Skin of body (tissue), 2 donors: Measurements from ENCODE around the gene DAAM2. TPM values are rescaled to one million over a fixed set of nuclear protein-coding genes. Genes with fewer than 3 reads are reported as not detected.

Experiments
- DNase-seq: peaks from one replicate; lab custom pipeline; 2025; lab: John Stamatoyannopoulos, UW
- total RNA-seq: library from RNA; depleted of rRNA; stranded (reverse); fragments of >200 nt; gene quantifications from one replicate; pipeline ENCODE4 v1.2.3, GENCODE V29; 2014

DAAM2 gene
- total RNA-seq, 1 donor from 2014 or later: 32.2 TPM

DNA sequence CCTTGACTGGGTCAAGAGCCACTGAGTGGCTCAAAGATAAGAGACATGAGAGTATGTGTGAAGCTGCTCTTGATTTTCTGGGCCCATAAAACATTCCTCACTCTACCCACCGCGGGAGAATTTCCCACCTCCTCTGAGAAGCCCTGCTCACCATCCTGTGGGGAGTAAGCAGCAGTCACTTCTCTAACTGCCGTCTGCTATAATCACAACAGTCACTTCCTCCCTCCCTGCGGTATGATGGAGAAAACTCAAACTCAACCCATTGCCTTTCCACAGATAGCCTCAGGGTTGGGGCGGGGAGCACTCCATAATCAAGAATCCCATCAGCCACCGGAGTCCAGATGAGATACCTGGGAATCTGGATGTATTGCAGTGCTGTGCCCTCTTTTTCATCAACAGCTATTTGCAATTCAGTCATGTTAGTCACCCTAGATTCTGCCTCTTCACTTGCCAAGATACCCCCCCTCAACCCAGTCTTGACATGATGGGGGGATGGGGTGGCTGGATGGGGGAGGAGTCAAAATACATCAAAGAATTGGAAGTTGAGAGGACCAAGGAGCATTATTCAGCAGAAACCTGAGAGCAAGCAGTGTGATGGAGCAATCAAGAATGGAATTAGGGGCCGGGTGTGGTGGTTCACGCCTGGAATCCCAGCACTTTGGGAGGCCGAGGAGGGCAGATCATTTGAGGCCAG, 137.0 kb downstream of the DAAM2 start:
- no peak for DNase-seq

DNA sequence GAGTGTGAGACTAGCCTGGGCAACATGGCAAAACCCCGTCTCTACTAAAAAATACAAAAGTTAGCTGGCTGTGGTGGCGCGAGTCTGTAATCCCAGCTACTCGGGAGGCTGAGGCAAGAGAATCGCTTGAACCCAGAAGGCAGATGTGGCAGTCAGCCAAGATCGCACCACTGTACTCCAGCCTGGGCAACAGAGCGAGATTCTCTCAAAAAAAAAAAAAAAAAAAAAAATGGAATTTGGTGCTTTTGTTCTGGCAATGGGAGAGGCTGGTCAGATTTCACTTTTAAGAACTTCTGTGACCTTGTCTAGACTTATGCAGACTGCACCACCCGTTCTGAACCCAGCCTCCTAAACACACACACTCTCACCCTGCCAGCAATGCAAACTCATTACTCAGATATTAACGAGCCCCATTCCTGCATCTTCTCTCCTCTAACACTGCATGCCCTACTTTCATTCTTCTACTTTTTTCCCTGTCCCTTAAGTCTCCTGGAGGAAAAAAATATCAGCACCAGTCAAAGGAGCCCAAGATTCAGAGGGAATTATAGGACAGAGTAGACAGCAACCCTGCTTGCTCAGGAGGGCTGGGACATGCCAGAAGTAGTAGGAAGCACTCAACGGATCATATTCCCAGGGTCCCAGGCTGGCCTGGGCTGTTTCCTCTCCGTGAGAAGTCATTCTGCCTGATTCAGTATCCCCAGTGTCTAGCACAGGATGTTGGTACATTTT, 137.7 kb downstream of the DAAM2 start:
- no peak for DNase-seq

DNA sequence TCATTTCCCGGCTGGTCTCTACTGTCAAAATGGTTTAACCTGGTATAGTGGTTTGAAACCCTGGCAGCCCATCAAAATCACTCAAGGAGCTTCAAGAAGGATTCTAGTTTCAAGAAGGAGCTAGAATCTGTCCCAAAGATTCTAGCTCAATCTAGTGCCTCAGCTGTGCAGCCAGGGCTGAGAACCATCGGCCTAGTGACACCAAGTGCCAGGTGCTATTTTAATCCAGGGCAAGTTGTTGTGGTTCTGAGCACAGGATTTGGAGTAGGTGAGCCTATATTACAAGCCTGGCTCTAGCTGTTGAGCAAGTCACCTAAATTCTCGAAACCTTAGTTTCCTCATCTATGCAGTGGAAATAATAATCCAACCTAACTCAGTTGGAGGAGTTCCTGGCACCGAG, 138.4 kb downstream of the DAAM2 start:
- DNase-seq: no peak

GRCh38 chr6:39931607-39932006, 139.4 kb downstream of the DAAM2 start:
- no peak for DNase-seq

DNA sequence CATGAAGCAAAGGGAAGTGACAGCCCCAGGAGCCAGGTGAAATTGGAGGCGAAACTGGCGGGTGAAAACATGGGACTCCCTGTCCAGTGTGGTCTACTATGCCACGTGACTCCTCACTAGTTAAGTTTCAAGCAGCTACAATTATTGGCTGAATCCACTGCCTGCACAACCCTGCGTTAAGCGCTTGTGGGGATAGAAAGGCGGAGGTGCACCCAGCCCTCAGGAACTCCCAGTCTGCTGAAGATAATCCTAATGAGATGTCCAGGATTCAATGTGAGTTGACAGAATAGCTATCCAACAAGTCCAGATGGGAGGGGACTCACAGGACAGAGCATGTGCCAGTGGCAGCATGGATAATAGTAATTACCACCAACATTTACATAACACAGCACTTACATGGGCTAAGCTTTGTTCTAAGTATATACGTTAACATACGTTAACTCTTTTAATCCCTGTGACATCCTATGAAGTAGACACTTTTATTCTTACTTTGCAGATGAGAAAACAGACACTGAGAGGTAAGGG, 140.3 kb downstream of the DAAM2 start:
- DNase-seq: no peak

- DNase-seq: no peak
These were observed 141.5 kb downstream of the DAAM2 start for GRCh38 chr6:39933669-39934130.

DNA sequence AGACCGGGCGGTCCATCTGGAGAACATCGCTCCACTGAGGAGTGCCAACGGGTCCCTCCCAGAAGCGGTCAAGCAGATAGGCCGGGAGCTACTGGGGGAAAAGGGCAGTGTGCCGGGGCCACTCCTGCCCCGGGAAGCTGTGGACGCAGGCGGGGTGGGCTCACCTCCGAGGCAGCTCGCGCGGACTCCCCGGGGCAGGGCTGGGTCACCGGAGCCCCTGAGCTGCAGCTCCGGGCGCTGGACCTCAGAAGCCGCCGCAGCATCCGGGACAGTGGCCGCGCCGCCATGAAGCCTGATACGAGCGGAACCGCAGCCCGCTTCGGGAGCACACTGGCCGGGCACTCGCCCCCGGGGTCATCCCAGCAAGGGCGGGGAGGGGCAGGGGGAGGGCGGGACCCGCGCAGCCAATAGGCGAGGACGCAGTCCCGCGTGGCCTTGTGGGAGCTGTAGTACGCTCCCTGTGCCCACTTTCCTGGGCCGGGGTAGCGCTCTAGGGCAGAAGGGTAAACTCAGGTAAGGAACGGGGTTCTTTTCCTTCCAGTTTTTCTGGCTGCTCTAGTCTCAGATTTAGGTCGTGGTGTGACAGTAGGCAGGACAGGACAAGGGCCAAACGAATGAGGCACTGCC, 142.1 kb downstream of the DAAM2 start, which contains the start of gene MOCS1:
MOCS1 (minus strand) TSS at position 332 of the 627 bp plus-strand sequence; CDS start at position 287, 45 bp downstream.
- no peak for DNase-seq

DNA sequence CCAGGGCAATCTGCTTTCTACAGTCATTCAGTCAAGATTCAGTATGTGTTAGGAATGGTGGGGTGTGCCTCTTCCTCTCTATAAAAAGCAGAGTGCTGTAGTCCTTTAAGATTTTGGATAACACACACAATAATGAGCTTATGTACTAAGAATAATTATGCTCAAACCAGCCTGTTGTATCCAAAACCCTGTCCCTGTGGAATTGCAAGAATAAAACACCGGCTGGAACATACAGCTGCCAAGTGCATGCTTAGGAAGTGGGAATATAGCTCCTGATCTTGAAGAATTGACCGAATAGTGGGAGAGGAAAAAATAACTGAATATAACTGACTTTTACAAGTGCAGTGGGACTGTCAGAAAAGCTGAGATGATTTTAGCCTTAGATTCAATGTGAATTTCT, 143.1 kb downstream of the DAAM2 start:
- DNase-seq: no peak

DNA sequence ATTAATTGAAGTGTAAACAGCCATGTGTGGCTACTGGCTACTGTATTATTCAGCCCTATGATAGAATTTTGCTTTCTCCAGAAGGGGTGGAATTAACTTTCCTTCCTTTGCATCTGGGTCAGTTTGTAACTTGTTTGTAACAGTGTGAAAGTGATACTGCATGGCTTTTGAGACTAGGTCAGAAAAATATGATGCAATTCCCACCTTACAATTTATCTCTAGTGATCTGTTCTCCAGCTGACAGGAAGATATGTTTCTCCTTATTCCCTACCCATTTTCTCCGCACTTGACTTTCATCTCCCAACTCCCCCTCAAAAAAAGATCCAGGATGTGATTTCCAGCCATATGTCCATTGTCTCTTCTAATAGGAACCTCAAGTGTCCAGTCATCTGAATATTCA, 144.7 kb downstream of the DAAM2 start:
- DNase-seq: no peak

GRCh38 chr6:39937686-39938333, 145.6 kb downstream of the DAAM2 start:
- no peak for DNase-seq

DNA sequence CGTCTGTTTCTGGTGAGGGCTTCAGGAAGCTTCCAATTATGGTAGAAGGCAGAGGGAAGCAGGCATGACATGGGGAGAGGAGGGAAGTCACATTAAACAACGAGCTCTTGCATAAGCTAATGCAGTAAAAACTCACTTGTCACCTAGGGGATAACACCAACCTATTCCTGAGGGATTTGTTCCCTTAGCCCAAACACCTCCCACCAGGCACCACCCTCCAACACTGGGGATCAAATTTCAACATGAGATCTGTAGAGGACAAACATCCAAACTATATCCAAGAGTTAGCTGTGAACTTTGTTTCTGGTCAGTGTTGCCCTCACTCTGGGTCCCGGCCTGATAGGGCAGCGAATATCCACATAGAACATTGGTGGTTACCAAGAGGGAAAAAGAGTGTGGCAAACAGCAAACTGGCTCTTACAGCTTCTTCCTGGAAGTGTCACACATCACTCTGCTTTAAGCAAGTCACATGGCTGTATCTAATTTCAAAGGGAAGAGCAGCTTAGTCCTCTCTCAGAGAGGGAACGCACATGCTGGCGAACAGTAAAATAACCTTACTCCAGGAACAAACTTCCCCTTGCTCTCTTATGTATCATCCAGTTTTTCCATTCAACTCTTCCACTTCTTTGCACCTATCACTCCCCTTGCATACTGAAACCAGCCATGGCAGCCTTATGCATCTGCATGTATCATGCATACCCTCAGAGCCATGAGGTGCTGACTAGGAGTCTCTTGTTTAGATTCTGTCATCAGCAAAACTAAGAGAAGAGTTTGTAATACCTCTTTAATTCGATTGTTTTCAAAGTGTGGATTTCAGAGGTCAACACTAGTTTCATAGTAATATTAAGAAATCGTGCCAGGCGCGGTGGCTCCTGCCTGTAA, 146.8 kb downstream of the DAAM2 start:
- peak; percentile 9 for DNase-seq

- no peak for DNase-seq
These were observed 149.0 kb downstream of the DAAM2 start for GRCh38 chr6:39941138-39941537.

DNA sequence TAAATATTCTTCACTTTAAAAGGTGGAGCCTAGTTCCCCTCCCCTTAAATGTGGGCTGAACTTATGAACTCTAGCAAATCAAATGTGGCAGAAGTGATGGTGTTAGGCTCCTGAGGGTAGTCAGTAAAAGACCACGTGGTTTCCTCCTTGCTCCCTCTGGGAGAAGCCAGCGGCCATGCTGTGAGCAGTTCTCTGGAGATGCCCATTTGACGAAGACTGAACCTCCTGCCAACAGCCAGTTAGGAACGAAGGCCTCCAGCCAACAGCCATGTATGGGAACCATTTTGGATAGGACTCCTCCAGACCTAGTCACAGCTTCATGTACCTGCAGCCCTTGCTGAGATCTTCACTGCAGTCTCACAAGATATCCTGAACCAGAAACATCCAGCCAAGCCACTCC, 149.6 kb downstream of the DAAM2 start:
- DNase-seq: no peak

- no peak for DNase-seq
These were observed 150.9 kb downstream of the DAAM2 start for GRCh38 chr6:39942903-39943580.

DNA sequence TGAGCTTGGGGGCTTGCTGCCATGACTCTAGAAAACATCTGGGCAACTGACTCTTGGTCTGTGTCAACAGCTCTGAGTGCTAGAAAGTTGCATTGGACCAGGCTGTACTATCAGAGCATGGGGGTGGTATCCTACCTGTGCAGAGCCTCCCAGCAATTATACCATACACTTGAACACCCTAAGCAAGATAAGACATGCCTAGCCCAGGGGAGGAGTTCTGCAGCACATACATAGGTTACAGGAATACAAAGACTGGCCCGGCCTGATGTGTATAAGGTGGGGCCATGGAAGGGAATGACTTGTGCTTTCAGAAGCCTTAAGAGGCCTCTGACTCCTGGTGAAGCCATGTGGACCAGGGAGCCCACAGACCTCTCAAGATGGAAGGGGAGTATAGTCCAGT, 153.4 kb downstream of the DAAM2 start:
- DNase-seq: no peak

DNA sequence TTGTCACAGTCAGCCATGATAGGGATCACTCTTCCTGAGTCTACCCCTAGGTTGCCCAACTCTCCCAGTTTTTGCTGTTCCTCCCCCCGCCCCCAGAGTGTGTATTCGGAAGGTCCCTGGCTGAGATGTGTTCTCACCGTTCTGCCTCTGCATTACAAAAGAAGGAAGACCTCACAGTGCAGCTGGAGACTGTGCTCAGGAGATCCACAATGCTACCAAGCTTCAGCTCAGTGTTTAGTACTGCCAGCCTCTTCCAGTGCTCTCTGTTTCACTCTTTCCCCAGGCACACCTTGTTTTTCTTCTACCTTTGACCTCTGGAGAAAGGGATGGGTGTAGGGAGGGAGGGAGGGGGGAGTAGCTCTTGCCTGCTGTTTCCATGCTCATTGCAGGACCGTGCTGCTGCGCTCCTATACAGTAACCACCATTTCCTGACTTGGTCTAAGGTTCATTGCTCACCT, 155.5 kb downstream of the DAAM2 start:
- no peak for DNase-seq

DNA sequence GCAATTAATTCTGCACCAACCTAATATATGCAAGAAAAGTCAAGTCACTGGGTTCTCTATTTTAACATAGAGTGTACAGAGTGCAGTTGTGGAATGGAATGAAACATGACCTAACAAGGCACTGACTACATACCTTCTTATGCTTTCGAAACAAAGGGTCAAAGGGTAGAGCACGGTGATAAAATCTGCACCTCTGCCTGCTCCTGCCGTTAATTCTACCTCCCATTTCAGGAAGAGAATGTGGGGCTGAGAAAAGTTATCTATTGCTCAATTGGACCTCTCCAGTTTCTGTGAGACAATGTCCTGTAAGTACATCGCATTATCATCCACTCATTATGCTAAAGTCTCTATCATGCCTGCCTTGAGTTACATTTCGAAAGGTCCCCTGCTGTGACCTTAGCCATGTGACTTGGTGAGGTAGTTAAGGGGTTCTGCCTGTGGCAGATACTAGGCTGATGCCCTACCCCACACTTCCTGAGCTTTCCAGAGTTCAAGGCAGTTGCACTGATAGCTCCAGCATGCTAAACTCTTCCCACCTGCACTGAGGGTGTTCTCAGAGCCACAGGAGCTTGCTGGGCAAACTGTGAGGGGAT, 156.1 kb downstream of the DAAM2 start:
- no peak for DNase-seq

GRCh38 chr6:39950125-39950720, 158.0 kb downstream of the DAAM2 start:
- DNase-seq: no peak

- no peak for DNase-seq
These were observed 159.0 kb downstream of the DAAM2 start for GRCh38 chr6:39951191-39951590.
